22Rv1 (cell line): ENCODE results near the gene SLC26A2.

Experiments used
- H3K27ac ChIP-seq: fragments of 450-650 bp; 2 replicates; pipeline ENCODE4 v1.5.1; 2017
- ZFX ChIP-seq: fragments of 450-650 bp; IDR thresholded peaks from 2 replicates; pipeline ENCODE4 v1.6.1; 2017; ENCODE audit warnings: antibody characterized with exemption, borderline replicate concordance
- TF ChIP-seq, protein P1 (sequence below): fragments of 450-650 bp; IDR thresholded peaks from 2 replicates; pipeline ENCODE4 v1.5.1; 2017; ENCODE audit warnings: mild to moderate bottlenecking

Gene SLC26A2

DNA sequence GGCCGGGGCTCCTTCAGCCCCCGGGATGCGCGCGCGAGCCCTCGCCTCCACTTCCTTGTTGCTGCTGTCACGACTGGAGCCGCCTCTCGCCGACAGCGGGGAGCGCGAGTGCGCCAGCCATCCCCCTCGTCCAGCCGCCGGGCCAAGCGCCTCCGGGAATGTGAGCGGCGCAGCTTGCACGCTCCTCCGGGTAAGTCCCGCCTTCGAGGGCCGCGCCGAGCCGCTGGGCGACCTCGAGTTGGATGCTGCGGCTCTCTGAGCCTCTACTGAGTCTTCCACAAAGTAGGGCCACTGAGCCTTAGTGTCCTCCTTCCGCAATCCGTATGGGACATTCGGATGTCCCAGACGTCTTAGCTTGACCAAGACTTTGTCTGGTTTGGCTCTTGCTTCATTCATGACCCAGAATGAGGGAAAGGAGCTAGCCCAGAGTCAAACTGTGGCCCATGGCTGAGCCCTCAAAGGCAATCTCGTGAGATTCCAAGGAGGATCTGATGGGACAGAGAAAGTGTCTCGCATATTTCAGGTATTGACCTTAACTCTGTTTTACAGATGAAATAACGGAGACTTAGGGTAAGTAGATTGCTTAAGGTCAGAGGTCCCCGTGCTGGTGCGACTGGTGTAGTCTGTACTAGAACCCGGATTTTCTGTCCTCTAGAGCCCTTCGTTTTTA lies 40.6 kb downstream of the SLC26A2 start:
- H3K27ac ChIP-seq: peak overlapping the region; percentile 90
- TF ChIP-seq, protein P1, sequence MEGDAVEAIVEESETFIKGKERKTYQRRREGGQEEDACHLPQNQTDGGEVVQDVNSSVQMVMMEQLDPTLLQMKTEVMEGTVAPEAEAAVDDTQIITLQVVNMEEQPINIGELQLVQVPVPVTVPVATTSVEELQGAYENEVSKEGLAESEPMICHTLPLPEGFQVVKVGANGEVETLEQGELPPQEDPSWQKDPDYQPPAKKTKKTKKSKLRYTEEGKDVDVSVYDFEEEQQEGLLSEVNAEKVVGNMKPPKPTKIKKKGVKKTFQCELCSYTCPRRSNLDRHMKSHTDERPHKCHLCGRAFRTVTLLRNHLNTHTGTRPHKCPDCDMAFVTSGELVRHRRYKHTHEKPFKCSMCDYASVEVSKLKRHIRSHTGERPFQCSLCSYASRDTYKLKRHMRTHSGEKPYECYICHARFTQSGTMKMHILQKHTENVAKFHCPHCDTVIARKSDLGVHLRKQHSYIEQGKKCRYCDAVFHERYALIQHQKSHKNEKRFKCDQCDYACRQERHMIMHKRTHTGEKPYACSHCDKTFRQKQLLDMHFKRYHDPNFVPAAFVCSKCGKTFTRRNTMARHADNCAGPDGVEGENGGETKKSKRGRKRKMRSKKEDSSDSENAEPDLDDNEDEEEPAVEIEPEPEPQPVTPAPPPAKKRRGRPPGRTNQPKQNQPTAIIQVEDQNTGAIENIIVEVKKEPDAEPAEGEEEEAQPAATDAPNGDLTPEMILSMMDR: no peak
- TF ChIP-seq ZFX: no peak

DNA sequence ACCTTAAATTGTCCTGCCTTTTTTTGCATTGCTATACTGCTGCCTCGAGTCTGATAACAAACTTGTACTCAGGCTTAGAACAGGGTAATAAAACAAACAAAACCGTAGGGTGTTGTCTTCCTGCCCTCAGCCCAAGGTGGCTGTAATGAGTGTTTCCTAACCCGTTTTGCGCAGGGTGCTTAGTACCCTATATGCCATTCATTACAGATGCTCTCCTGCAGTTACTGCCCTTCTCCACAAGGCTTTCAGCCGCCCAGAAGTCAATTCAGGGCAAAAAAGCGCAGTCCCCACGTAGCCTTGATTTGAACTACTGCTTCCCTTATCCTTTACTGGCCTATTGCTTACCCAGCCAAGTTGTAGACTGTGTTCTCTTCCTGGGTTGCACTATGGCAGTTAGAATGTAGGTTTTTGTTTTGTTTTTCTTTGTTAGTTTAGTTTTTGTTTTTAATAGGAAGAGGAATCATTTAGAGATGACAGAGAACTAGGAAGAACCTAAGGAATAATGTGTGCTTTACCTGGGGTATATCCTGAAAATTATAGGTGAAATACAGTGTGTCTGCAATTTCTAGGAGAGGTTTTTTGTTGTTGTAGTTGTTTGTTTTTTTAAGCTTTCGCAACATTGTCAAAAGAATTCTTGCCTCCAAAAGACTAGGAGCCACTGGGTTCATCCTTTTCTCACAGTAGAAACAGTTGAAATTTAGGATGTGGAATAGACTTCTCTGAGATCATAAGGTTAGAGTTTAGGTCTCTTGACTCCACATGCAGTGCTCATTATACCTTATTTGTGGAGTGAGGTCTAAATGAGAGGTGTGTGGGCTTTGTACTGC lies 41.3 kb downstream of the SLC26A2 start:
- H3K27ac ChIP-seq: peak overlapping the region; percentile 90
- no peak for TF ChIP-seq ZFX
- TF ChIP-seq, protein P1: peak; percentile 61

DNA sequence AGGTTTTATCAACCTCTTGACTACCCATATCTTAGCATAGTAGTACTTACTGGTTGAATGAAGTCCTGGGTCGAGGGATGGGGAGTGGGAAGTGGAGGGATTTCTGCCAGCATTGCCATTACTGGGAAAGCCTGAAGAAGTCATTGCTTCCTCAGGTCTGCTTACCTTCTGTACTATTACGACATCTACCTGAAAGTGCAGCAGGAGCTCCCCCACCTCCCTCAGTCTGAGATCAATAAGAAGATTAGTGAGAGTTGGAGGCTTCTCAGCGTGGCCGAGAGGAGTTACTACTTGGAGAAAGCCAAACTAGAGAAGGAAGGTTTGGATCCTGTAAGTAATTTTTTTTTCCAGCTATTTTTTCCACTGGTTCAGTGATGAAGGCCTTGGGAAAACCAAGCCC lies 45.8 kb downstream of the SLC26A2 start:
- TF ChIP-seq ZFX: no peak
- TF ChIP-seq, protein P1: no peak
- H3K27ac ChIP-seq: no peak overlapping the region

DNA sequence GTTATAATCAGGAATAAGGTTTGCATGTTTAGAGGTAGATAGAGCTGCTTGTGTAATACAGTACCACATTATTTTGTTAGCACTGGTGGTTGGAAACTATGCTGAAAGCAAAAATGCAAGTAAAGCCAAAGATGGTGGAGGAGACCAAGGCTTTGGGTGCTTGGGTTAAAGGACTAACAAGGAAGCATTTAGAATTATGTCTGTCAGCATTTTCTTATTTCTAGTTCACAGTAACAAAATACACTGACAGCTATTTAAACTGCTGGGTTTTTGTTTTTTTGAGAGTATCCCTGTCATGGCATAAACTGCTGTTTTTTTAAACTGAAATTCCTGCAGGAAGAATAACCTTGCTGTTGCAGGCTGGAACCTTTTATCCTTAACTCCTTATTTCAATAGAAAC lies 46.5 kb downstream of the SLC26A2 start:
- TF ChIP-seq ZFX: no peak
- TF ChIP-seq, protein P1: no peak
- H3K27ac ChIP-seq: no peak overlapping the region

DNA sequence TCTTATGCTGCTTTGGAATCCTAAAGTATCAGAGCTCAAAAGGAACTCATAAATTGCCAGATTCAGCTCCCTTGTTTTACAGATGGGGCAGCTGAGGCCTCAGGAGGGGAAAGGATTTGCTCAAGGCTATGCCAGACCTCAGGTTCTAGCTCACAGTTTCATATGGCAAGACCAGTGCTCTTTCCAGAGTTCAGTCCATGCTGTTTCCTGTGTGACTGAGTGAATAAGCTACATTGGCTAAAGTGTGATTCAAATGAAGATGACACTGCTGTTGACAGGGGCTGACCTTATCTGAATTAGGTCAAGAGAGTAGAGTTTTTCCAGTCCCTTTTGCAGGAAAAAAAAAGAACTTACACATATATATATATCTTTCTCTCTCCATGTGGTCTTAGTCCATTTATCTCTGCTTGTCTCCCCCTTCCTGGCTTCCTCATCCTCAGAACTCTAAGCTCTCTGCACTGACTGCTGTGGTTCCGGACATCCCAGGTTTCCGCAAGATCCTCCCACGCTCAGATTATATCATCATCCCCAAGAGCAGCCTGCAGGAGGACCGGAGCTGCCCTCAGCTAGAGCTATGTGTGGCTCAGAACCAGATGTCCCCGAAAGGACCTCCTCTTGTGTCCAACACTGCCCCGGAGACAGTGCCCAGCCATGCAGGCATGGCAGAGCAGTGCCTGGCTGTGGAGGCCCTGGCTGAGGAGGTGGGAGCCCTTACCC lies 49.3 kb downstream of the SLC26A2 start:
- H3K27ac ChIP-seq: no peak overlapping the region
- no peak for TF ChIP-seq ZFX
- TF ChIP-seq, protein P1: no peak

DNA sequence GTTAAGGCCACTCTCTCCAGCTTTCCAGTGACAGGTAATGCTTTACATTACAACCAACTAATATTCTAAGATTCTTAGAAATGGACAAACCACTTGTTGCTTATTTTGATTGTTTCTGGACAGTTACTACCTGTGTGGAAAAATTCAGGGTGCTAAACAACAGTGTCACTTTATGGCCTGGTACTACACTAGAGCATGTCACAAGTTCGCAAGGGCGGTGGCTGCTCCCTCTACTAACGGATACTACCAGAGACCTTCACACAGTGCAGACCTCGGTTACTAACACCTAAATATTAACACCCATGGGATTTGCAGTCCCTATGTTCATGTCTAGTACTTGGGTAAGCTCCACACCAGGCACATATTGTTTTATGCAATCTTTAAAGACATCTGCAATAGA lies 53.4 kb downstream of the SLC26A2 start:
- no peak for TF ChIP-seq ZFX
- TF ChIP-seq, protein P1: no peak
- H3K27ac ChIP-seq: no peak overlapping the region
